G401 (cell line): ENCODE data around the gene BPIFB1. TPM values are rescaled to one million over a fixed set of nuclear protein-coding genes. Genes with fewer than 3 reads are reported as not detected.

Experiments
- DNase-seq: peaks from one replicate; pipeline ENCODE4 v3.0.0-alpha.2; 2015; ENCODE audit warnings: low spot score
- in situ Hi-C: cut with HindIII; loops from 2 replicates; pipeline ENCODE4 v1.10.0; 2016; ENCODE audit warnings: low sequenced_read_pairs, mixed read lengths
- total RNA-seq: library from RNA; depleted of rRNA; stranded (reverse); fragments of >200 nt; shearing (Covaris generic); gene quantifications from 2 replicates; pipeline ENCODE4 v1.2.3, GENCODE V29; 2014; rRNA removed

The BPIFB1 gene
- total RNA-seq, 1 experiment from 2014 or later = not detected

DNA sequence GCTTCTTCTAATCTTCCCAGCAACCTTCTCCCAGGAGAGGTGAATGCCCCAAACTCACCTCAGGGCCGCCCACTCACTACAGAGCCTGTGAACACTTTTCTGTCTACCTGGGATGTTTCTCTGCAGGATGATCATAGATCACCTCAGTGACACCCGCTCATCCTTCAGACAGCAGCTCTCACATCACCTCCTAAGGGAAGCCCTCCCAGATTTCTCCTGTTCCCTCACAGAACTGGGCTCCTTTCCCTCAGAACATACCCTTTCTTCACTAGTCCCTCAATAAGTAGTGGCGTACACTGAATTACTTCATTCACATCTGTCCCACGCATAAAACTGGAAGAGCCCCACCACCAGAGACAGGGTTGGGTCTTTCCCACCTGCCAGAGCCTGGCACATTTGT is 60.5 kb downstream of the BPIFB1 start:
- in situ Hi-C loops = no loop called here
- DNase-seq = no peak

GRCh38 chr20:33345342-33345741 is 62.3 kb downstream of the BPIFB1 start:
- DNase-seq = peak; percentile 39
- in situ Hi-C loops = no loop called here

- DNase-seq = peak; percentile 16
- in situ Hi-C loops = no loop called here
Measured at GRCh38 chr20:33348136-33348937, 65.3 kb downstream of the BPIFB1 start.

DNA sequence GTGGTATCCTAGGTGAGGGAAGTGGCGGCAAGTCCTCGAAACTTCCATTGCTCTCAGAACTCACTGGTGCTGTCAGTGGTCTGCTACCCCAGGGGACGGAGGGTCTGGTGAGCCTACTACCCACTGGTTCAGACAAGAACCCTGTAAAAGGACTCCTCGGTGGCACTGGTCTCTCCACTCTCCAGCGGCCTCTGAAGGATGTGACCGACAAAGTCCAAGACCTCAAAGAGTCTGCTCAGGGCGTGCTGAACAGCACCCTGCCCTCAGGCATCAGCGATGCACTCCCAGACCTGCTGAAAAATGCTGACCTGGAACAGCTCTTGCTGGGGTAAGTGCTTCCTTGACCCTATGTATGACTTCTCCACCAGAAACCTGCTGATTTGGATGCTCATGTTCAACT is 66.5 kb downstream of the BPIFB1 start:
- in situ Hi-C loops = no loop called here
- DNase-seq = no peak

- in situ Hi-C loops = no loop called here
- DNase-seq = no peak
Measured at GRCh38 chr20:33351696-33352095, 68.7 kb downstream of the BPIFB1 start.

DNA sequence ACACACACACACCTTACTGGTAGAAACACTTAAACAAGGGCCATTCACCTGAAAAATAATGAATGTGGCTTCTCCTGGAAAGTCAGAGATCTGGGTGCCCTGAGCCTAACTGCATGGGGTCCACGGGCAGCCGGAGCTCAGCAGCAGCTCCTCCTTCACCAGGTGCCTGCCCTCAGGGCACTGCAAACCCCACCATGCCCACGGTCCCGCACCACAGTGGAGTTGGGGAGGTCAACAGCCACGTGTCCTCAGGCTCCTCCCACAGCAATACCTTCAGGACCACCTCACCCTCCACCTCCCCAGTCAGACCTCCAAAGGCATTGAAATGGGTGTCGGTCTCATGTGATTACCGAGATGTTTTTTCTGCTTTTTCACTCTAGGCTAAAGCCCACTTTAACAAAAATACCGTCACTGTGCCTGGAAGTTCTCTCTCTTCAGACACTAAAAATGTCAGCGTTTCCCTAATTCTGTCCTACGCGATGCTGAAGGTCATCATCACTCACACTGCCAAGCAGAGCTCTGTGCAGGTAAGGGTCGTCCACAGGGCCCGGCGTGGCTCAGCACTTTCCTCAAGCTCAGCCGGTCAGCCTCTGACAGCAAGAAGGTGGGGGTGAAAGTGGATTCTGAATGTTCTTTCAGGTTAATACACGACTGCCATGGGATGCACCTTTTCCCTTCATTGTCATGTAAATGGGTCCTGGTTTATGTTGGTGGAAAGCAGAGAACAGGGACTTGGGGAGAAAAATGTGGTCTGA is 69.4 kb downstream of the BPIFB1 start:
- in situ Hi-C loops = no loop called here
- no peak for DNase-seq

DNA sequence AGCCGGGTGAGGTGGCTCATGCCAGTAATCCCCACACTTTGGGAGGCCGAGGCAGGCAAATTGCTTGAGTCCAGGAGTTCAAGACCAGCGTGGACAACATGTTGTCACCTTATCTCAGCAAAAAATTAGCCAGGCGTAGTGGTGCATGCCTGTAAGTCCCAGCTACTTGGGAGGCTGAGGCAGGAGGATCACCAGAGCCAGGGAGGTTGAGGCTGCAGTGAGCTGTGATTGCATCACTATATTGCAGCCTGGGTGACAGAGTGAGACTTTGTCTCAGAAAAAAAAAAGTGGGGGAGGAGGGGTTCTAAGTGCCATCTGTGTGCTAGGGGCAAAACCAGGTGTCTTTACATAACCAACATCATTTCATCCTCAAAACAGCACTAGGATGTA is 70.0 kb downstream of the BPIFB1 start:
- in situ Hi-C loops = no loop called here

More for the DNA sequence above, 70.0 kb downstream of the BPIFB1 start:
- DNase-seq = no peak

Other genes starting within 250 kb of the BPIFB1 start
- gene BPIFB3, start 229.3 kb upstream of the BPIFB1 start, total RNA-seq = not detected in 2 replicates
- gene BPIFB4, start 203.6 kb upstream of the BPIFB1 start, total RNA-seq = not detected in 2 replicates
- not detected in 2 replicates for gene BPIFA2, start 115.1 kb upstream of the BPIFB1 start, total RNA-seq
- not detected in 2 replicates for gene BPIFA3, start 65.9 kb upstream of the BPIFB1 start, total RNA-seq
- gene BPIFA1, start 47.2 kb upstream of the BPIFB1 start, total RNA-seq = not detected in 2 replicates
- 41.6 and 65.5 TPM in 2 replicates for gene CDK5RAP1, start 118.3 kb downstream of the BPIFB1 start, total RNA-seq
- 38.0 and 42.6 TPM in 2 replicates for gene SNTA1, start 160.5 kb downstream of the BPIFB1 start, total RNA-seq
- gene CBFA2T2, start 206.9 kb downstream of the BPIFB1 start, total RNA-seq = 7.8 and 22.3 TPM in 2 replicates